Endothelial cell of umbilical vein (primary cell): ENCODE data around the gene MRFAP1. TPM values are rescaled to one million over a fixed set of nuclear protein-coding genes. Genes with fewer than 3 reads are reported as not detected.

Experiments used
- BruUV-seq: library from RNA; stranded (reverse); fragments of 400-500 nt; replicated peaks from 2 replicates; lab custom pipeline; 2021; lab: Mats Ljungman, UMichigan
- CTCF ChIA-PET: fragments of 300-600, 350-600 bp; sonication (Branson Sonifier 250); formaldehyde crosslinking; loops from one replicate; lab custom pipeline; 2021; ENCODE audit warnings: antibody characterized with exemption, inconsistent platforms; lab: Charles Lee
- POLR2A ChIA-PET: fragments of 300-600, 350-600 bp; sonication (Branson Sonifier 250); formaldehyde crosslinking; loops from one replicate; lab custom pipeline; 2021; ENCODE audit warnings: antibody characterized with exemption, inconsistent platforms; lab: Charles Lee
- DNase-seq: peaks from one replicate; pipeline ENCODE4 v3.0.0-alpha.2; 2011; ENCODE audit warnings: low read depth, low spot score
- FAIRE-seq: peaks from 2 replicates; lab custom pipeline; 2011; peaks lifted over from hg19 to GRCh38; lab: Jason Lieb, UNC
- H2AFZ ChIP-seq: 2 replicates; pipeline ENCODE4 v1.6.0; 2012; ENCODE audit warnings: low read depth, low read length, control low read depth, inconsistent platforms
- H3K27ac ChIP-seq: 2 replicates; pipeline ENCODE4 v1.5.1; 2011; ENCODE audit warnings: low read depth, mild to moderate bottlenecking, control low read depth, low read length, moderate library complexity; ENCODE audit not compliant: insufficient read depth
- H3K27me3 ChIP-seq, 2 experiments: 2 replicates each; pipeline versions ENCODE4 v1.6.0 to v1.6.1; 2011; ENCODE audit warnings: low read length in 2 of 2, mixed read lengths in 1 of 2; ENCODE audit not compliant: control insufficient read depth in 2 of 2, insufficient read depth in 2 of 2
- H3K36me3 ChIP-seq, 2 experiments: 2 replicates in 1 of 2; 3 replicates in 1 of 2; pipeline ENCODE4 v1.5.1; 2011; ENCODE audit warnings: low read length in 2 of 2, mild to moderate bottlenecking in 1 of 2, moderate library complexity in 1 of 2; ENCODE audit not compliant: control insufficient read depth in 2 of 2, insufficient read depth in 2 of 2; ENCODE audit errors: extremely low read depth in 1 of 2
- H3K4me1 ChIP-seq: 3 replicates; pipeline ENCODE4 v1.5.1; 2011; ENCODE audit warnings: mild to moderate bottlenecking, low read length; ENCODE audit not compliant: control insufficient read depth, insufficient read depth; ENCODE audit errors: extremely low read depth
- H3K4me2 ChIP-seq: 2 replicates; pipeline ENCODE4 v1.6.1; 2011; ENCODE audit warnings: low read length, control low read depth, mixed read lengths; ENCODE audit not compliant: insufficient read depth
- H3K4me3 ChIP-seq, 3 experiments: fragments of 200-600 bp in 1 of 3; sonication (generic), shearing (Covaris generic) in 1 of 3; replicated peaks in 1 of 3; 2 replicates each; pipeline ENCODE4 v1.5.1; 2011 to 2016; ENCODE audit warnings: control low read depth in 3 of 3, low read length in 3 of 3, mild to moderate bottlenecking in 2 of 3, inconsistent platforms in 1 of 3, low read depth in 1 of 3, moderate library complexity in 1 of 3; ENCODE audit not compliant: insufficient read depth in 1 of 3
- H3K79me2 ChIP-seq: 2 replicates; pipeline ENCODE4 v1.6.0; 2012; ENCODE audit warnings: low read length, inconsistent platforms; ENCODE audit not compliant: control insufficient read depth, insufficient read depth
- H3K9ac ChIP-seq: replicated peaks from 2 replicates; pipeline ENCODE3; 2011; ENCODE audit warnings: low read length, control low read depth; ENCODE audit not compliant: insufficient read depth; ENCODE audit errors: extremely low read depth
- H3K9me1 ChIP-seq: replicated peaks from 3 replicates; pipeline ENCODE4 v1.6.0; 2011; ENCODE audit warnings: mild to moderate bottlenecking, low read length; ENCODE audit not compliant: control insufficient read depth, insufficient read depth; ENCODE audit errors: extremely low read depth
- H3K9me3 ChIP-seq: replicated peaks from 2 replicates; pipeline ENCODE4 v1.5.1; 2012; ENCODE audit warnings: low read length, inconsistent platforms; ENCODE audit not compliant: control insufficient read depth, insufficient read depth
- H4K20me1 ChIP-seq: replicated peaks from 2 replicates; pipeline ENCODE3; 2011; ENCODE audit warnings: mild to moderate bottlenecking, low read length; ENCODE audit not compliant: control insufficient read depth, insufficient read depth; ENCODE audit errors: extremely low read depth
- EZH2 ChIP-seq: IDR thresholded peaks from 2 replicates; pipeline ENCODE4 v1.6.1; 2012; ENCODE audit warnings: borderline replicate concordance, low read depth, mild to moderate bottlenecking, moderate library complexity, low read length, inconsistent platforms; ENCODE audit not compliant: severe bottlenecking
- FOS ChIP-seq: IDR thresholded peaks from 2 replicates; pipeline ENCODE4 v1.6.1; 2011; ENCODE audit warnings: mild to moderate bottlenecking, low read length, moderate library complexity, borderline replicate concordance; ENCODE audit not compliant: insufficient read depth
- GATA2 ChIP-seq: IDR thresholded peaks from 2 replicates; pipeline ENCODE4 v1.7.0; 2011; ENCODE audit warnings: low read depth, mild to moderate bottlenecking, moderate library complexity, mixed read lengths, low read length; ENCODE audit not compliant: insufficient read length, insufficient read depth
- JUN ChIP-seq: IDR thresholded peaks from 2 replicates; pipeline ENCODE4 v1.6.1; 2011; ENCODE audit warnings: borderline replicate concordance, low read depth; ENCODE audit not compliant: insufficient read length, insufficient read depth
- MYC ChIP-seq: IDR thresholded peaks from one replicate; pipeline ENCODE4 v1.6.1; 2011; ENCODE audit warnings: mild to moderate bottlenecking, low read depth, low read length
- POLR2AphosphoS5 ChIP-seq: IDR thresholded peaks from 2 replicates; pipeline ENCODE4 v1.6.1; 2012; ENCODE audit warnings: low read depth, mild to moderate bottlenecking, control low read depth, low read length, moderate library complexity; ENCODE audit not compliant: insufficient read depth
- dilution Hi-C: fragments of 300-500 bp; cut with MboI; formaldehyde crosslinking; loops from one replicate; pipeline ENCODE4 v1.15.0; 2019; ENCODE audit warnings: low sequenced_read_pairs; ENCODE audit not compliant: extremely low pct_ligation_motif_present
- intact Hi-C: fragments of 100-400 bp; cut with micrococcal nuclease; formaldehyde crosslinking; loops from one replicate; pipeline ENCODE4 v1.10.0; 2022
- polyA plus RNA-seq, 4 experiments: library from polyadenylated mRNA; depleted of rRNA in 3 of 4; stranded (reverse) in 3 of 4; unstranded in 1 of 4; fragments of >200 nt; gene quantifications; 2 replicates each; pipeline versions ENCODE4 v1.2.1 to v1.2.3, GENCODE V29; 2011 to 2012; ENCODE audit warnings: missing spikeins in 1 of 4
- total RNA-seq: library from RNA; stranded (reverse); gene quantifications from 2 replicates; pipeline ENCODE4 v1.2.3, GENCODE V29; 2021
- TF ChIP-seq, protein P1 (sequence below): IDR thresholded peaks from 2 replicates; pipeline ENCODE4 v1.6.1; 2011; ENCODE audit not compliant: insufficient read depth, insufficient read length
- TF ChIP-seq, protein P2 (sequence below), 2 donors: IDR thresholded peaks; 1 replicate in 1 of 2; 2 replicates in 1 of 2; pipeline ENCODE4 v1.5.1; 2011; ENCODE audit warnings: low read length in 2 of 2, mild to moderate bottlenecking in 2 of 2, moderate library complexity in 2 of 2, control low read depth in 1 of 2, inconsistent platforms in 1 of 2, low read depth in 1 of 2; ENCODE audit not compliant: insufficient read depth in 1 of 2; ENCODE audit errors: extremely low read depth in 1 of 2

MRFAP1 gene
- total and polyA plus RNA-seq, 2 donors (not counting 3 experiments of a cell fraction or from before 2014, with no cell fraction given): 170 to 317 TPM

DNA sequence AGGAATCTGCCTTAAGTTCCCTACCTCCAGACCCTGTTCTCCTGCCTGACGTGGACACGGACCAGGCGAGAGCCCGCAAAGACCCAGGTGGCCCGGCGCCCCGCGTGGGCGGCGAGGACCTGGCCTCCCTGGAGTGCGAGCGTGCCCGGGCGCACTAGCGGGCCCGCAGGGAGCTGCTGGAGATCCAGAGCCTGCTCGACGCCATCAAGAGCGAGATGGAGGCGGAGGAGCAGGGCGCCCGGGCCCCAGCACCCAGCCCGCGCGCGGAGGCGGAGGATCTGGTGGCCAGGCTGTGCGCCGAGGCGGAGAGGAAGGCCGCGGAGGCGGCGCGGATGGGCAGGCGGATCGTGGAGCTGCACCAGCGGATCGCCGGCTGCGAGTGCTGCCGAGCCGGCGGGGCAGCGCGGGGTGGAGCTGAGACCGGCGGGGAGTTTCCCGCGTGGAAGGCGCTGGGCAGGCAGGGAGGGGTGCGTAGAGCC, 18.2 kb downstream of the MRFAP1 start:
- peaks cover 17 to 39% of the 10 kb centered on the region in 2 experiments for H3K27me3 ChIP-seq
- H2AFZ ChIP-seq: peak overlapping the region; percentile 47
- no TSS peak for BruUV-seq
- H3K4me1 ChIP-seq: peaks cover 2% of the 10 kb centered on the region
- peak overlapping the region; percentile 86 for H3K4me2 ChIP-seq
- DNase-seq (peak; percentile 31), FAIRE-seq (no peak)
- H3K79me2 ChIP-seq: no peaks in the 10 kb centered on the region
- H3K36me3 ChIP-seq: no peaks in the 10 kb centered on the region
- H4K20me1 ChIP-seq: no peaks in the 10 kb centered on the region
- POLR2A ChIA-PET: interaction anchor here (0.9 kb wide), 1 partner anchor 15 kb away, joined by 3 read pairs; a partner anchor contains a TSS
- no peaks in the 10 kb centered on the region for H3K9me3 ChIP-seq
- intact Hi-C loops: no loop called here
- peak overlapping the region; percentile 7 to 52 (median 34) for H3K4me3 ChIP-seq
- H3K9ac ChIP-seq: peak overlapping the region; percentile 23
- no peaks in the 10 kb centered on the region for H3K9me1 ChIP-seq
- TF ChIP-seq JUN (no peak), FOS (no peak), GATA2 (no peak), POLR2AphosphoS5 (no peak), MYC (no peak), EZH2 (peak; percentile 60)
- TF ChIP-seq, protein P1, sequence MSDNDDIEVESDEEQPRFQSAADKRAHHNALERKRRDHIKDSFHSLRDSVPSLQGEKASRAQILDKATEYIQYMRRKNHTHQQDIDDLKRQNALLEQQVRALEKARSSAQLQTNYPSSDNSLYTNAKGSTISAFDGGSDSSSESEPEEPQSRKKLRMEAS: no peak
- TF ChIP-seq, protein P2, sequence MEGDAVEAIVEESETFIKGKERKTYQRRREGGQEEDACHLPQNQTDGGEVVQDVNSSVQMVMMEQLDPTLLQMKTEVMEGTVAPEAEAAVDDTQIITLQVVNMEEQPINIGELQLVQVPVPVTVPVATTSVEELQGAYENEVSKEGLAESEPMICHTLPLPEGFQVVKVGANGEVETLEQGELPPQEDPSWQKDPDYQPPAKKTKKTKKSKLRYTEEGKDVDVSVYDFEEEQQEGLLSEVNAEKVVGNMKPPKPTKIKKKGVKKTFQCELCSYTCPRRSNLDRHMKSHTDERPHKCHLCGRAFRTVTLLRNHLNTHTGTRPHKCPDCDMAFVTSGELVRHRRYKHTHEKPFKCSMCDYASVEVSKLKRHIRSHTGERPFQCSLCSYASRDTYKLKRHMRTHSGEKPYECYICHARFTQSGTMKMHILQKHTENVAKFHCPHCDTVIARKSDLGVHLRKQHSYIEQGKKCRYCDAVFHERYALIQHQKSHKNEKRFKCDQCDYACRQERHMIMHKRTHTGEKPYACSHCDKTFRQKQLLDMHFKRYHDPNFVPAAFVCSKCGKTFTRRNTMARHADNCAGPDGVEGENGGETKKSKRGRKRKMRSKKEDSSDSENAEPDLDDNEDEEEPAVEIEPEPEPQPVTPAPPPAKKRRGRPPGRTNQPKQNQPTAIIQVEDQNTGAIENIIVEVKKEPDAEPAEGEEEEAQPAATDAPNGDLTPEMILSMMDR (IDR thresholded peaks at IDR 0.05; ENCODE audit: extremely low read depth in 1 of 2, insufficient read depth in 1 of 2, low read depth in 1 of 2, low read length in 2 of 2): no peak
- dilution Hi-C loops: no loop called here
- no peak overlapping the region for H3K27ac ChIP-seq
- CTCF ChIA-PET: interaction anchor here (0.9 to 1.7 kb wide), 6 partner anchors 9 to 412 kb away, joined by 3 to 6 read pairs (median 3); no protein-coding TSS in a partner anchor
